GM12874 (cell line): ENCODE results near the gene TBX5.

Experiments
- CTCF ChIP-seq: IDR thresholded peaks from 2 replicates; pipeline ENCODE4 v1.5.1; 2011; ENCODE audit warnings: low read depth, mild to moderate bottlenecking, control low read depth, low read length, moderate library complexity; ENCODE audit not compliant: insufficient read depth

Gene TBX5

GRCh38 chr12:114384739-114385138 lies 21.2 kb downstream of the TBX5 start:
- TF ChIP-seq CTCF, result no peak

- TF ChIP-seq CTCF, result no peak
Observed at GRCh38 chr12:114381177-114381576, 24.8 kb downstream of the TBX5 start.

- TF ChIP-seq CTCF, result no peak
Observed at GRCh38 chr12:114371733-114372132, 34.2 kb downstream of the TBX5 start.

- no peak for TF ChIP-seq CTCF
Observed at GRCh38 chr12:114371250-114371649, 34.7 kb downstream of the TBX5 start.

- no peak for TF ChIP-seq CTCF
Observed at GRCh38 chr12:114368685-114369452, 37.1 kb downstream of the TBX5 start.

GRCh38 chr12:114361992-114362391 lies 44.0 kb downstream of the TBX5 start:
- no peak for TF ChIP-seq CTCF

- TF ChIP-seq CTCF, result no peak
Observed at GRCh38 chr12:114361545-114361944, 44.4 kb downstream of the TBX5 start.
